GM12878 (cell line): ENCODE results near the gene RCCD1. TPM values are rescaled to one million over a fixed set of nuclear protein-coding genes. Genes with fewer than 3 reads are reported as not detected.
A peak's percentile ranks its signal among the peaks of the same experiment; 100 is the strongest.
"Not testable (repeated sequence)": the region's sequence is repeated elsewhere in the genome, so short reads cannot be mapped to it uniquely, and the experiment has no call there.

Experiments
- ATAC-seq: fragments of 200-7000 bp; cut with Tn5 transposase; 3 replicates; pipeline ENCODE4 v1.9.1; 2020; ENCODE audit warnings: mild to moderate bottlenecking, moderate library complexity
- BruUV-seq: library from RNA; stranded (reverse); fragments of 400-500 nt; replicated peaks from 2 replicates; lab custom pipeline; 2021; lab: Mats Ljungman, UMichigan
- CTCF ChIA-PET: fragments of 300-600 bp; sonication (Branson Sonifier 250); formaldehyde crosslinking; extraction: SDS; loops from one replicate; lab custom pipeline; 2021; ENCODE audit warnings: inconsistent platforms; lab: Yijun Ruan, JAX
- POLR2A ChIA-PET: fragments of 350-600 bp; formaldehyde crosslinking; extraction: SDS; loops from one replicate; lab custom pipeline; 2021; ENCODE audit warnings: inconsistent platforms; lab: Charles Lee
- RAD21 ChIA-PET: fragments of 300-600 bp; sonication (Branson Sonifier 250); formaldehyde crosslinking; loops from one replicate; lab custom pipeline; 2023; ENCODE audit warnings: antibody characterized with exemption; ENCODE audit not compliant: unreplicated experiment; lab: Charles Lee
- SMC1A ChIA-PET: fragments of 300-600 bp; sonication (Branson Sonifier 250); formaldehyde crosslinking; loops from one replicate; lab custom pipeline; 2023; ENCODE audit not compliant: unreplicated experiment, uncharacterized antibody; lab: Charles Lee
- DNase-seq: peaks from one replicate; pipeline ENCODE4 v3.0.0-alpha.2; 2011; ENCODE audit warnings: low read depth, low spot score
- FAIRE-seq: peaks from 3 replicates; lab custom pipeline; 2011; peaks lifted over from hg19 to GRCh38; lab: Jason Lieb, UNC
- H2AFZ ChIP-seq: 2 replicates; pipeline ENCODE4 v1.6.0; 2011; ENCODE audit warnings: low read depth, low read length, control low read depth; ENCODE audit not compliant: control insufficient read depth
- H3K27ac ChIP-seq: 2 replicates; pipeline ENCODE4 v1.5.1; 2011; ENCODE audit warnings: control low read depth; ENCODE audit not compliant: control insufficient read depth, insufficient read depth
- H3K27me3 ChIP-seq, 2 experiments: replicated peaks in 1 of 2; 2 replicates each; pipeline versions ENCODE4 v1.6.0 to v1.6.1; 2011; ENCODE audit warnings: low read length in 1 of 2; ENCODE audit not compliant: control insufficient read depth in 2 of 2, insufficient read depth in 2 of 2
- H3K36me3 ChIP-seq, 2 experiments: 2 replicates each; pipeline ENCODE4 v1.5.1; 2011; ENCODE audit warnings: low read length in 1 of 2; ENCODE audit not compliant: control insufficient read depth in 2 of 2, insufficient read depth in 2 of 2
- H3K4me1 ChIP-seq: 2 replicates; pipeline ENCODE4 v1.6.1; 2011; ENCODE audit warnings: mild to moderate bottlenecking, low read length, moderate library complexity, mixed read lengths; ENCODE audit not compliant: control insufficient read depth, insufficient read depth
- H3K4me2 ChIP-seq: 2 replicates; pipeline ENCODE4 v1.6.0; 2011; ENCODE audit warnings: control low read depth; ENCODE audit not compliant: control insufficient read depth, insufficient read depth
- H3K4me3 ChIP-seq: fragments of 200-600 bp; sonication (generic); 2 replicates; pipeline ENCODE4 v1.5.1; 2016
- H3K79me2 ChIP-seq: 2 replicates; pipeline ENCODE4 v1.6.0; 2011; ENCODE audit warnings: low read length; ENCODE audit not compliant: control insufficient read depth, insufficient read depth
- H3K9ac ChIP-seq: 2 replicates; pipeline ENCODE4 v1.8.0; 2011; ENCODE audit warnings: low read length, control low read depth, mixed read lengths; ENCODE audit not compliant: control insufficient read depth, insufficient read depth
- H3K9me3 ChIP-seq: replicated peaks from 3 replicates; pipeline ENCODE4 v1.5.1; 2011; ENCODE audit warnings: mild to moderate bottlenecking, low read length; ENCODE audit not compliant: control insufficient read depth, insufficient read depth
- H4K20me1 ChIP-seq: 2 replicates; pipeline ENCODE4 v1.6.0; 2011; ENCODE audit not compliant: control insufficient read depth, insufficient read depth
- ATF7 ChIP-seq: fragments of 450-650 bp; IDR thresholded peaks from 2 replicates; pipeline ENCODE4 v1.6.1; 2016; ENCODE audit warnings: low read depth, mild to moderate bottlenecking
- BACH1 ChIP-seq: fragments of 450-650 bp; IDR thresholded peaks from 2 replicates; pipeline ENCODE4 v1.6.1; 2017; ENCODE audit warnings: mild to moderate bottlenecking, borderline replicate concordance
- BHLHE40 ChIP-seq, 2 experiments: fragments of 450-650 bp in 1 of 2; IDR thresholded peaks; 2 replicates each; pipeline ENCODE4 v1.6.1; 2011 to 2017; ENCODE audit warnings: low read depth in 2 of 2, borderline replicate concordance in 1 of 2, improper control_type of control experiment in 1 of 2, low read length in 1 of 2, mild to moderate bottlenecking in 1 of 2
- ETV6 ChIP-seq, 2 experiments: fragments of 450-650 bp in 1 of 2; IDR thresholded peaks in 1 of 2; conservative IDR thresholded peaks in 1 of 2; 2 replicates each; pipeline ENCODE4 v1.6.1; 2014; ENCODE audit warnings: antibody characterized with exemption in 1 of 2, borderline replicate concordance in 1 of 2, low read depth in 1 of 2, mild to moderate bottlenecking in 1 of 2, moderate library complexity in 1 of 2
- IRF4 ChIP-seq: IDR thresholded peaks from 2 replicates; pipeline ENCODE4 v1.6.1; 2011; ENCODE audit warnings: low read depth, low read length
- NBN ChIP-seq: fragments of 450-650 bp; IDR thresholded peaks from 2 replicates; pipeline ENCODE4 v1.6.1; 2016
- NR2C1 ChIP-seq: fragments of 450-650 bp; IDR thresholded peaks from 2 replicates; pipeline ENCODE4 v1.6.1; 2017; ENCODE audit warnings: antibody characterized with exemption, mild to moderate bottlenecking, moderate library complexity
- POLR2A ChIP-seq: IDR thresholded peaks from 2 replicates; pipeline ENCODE4 v1.6.1; 2011; ENCODE audit warnings: low read depth, mild to moderate bottlenecking, low read length
- POU2F2 ChIP-seq: IDR thresholded peaks from 3 replicates; pipeline ENCODE4 v1.6.1; 2011; ENCODE audit warnings: low read depth, mild to moderate bottlenecking, low read length, borderline replicate concordance
- SREBF2 ChIP-seq: IDR thresholded peaks from 2 replicates; pipeline ENCODE4 v1.6.1; 2012; ENCODE audit warnings: mild to moderate bottlenecking, low read length
- TCF12 ChIP-seq: IDR thresholded peaks from 2 replicates; pipeline ENCODE4 v1.6.1; 2011; ENCODE audit warnings: low read depth, mild to moderate bottlenecking, low read length
- TCF3 ChIP-seq: IDR thresholded peaks from 2 replicates; pipeline ENCODE4 v1.6.1; 2012; ENCODE audit warnings: low read depth, mild to moderate bottlenecking, low read length, borderline replicate concordance; ENCODE audit not compliant: insufficient read depth
- YY1 ChIP-seq: IDR thresholded peaks from 2 replicates; pipeline ENCODE4 v1.6.1; 2011; ENCODE audit warnings: low read depth, mild to moderate bottlenecking, low read length
- WGBS: methylation state at CpG from one replicate; pipeline ENCODE4 v1.1.6; 2016; ENCODE audit warnings: low lambda C conversion rate; ENCODE audit not compliant: insufficient replicate concordance, insufficient coverage; ENCODE audit errors: missing lambda C conversion rate; 5-methylcytosine and 5-hydroxymethylcytosine counted together
- in situ Hi-C: fragments of 300-500 bp; cut with MboI; formaldehyde crosslinking; loops from 9 replicates; pipeline ENCODE4 v1.14.3; 2018; ENCODE audit warnings: mixed read lengths
- intact Hi-C: fragments of 100-400 bp; cut with micrococcal nuclease; formaldehyde crosslinking; loops from one replicate; pipeline ENCODE4 v1.14.2; 2022; ENCODE audit not compliant: unreplicated experiment
- polyA plus RNA-seq, 11 experiments: library from polyadenylated mRNA; depleted of rRNA in 4 of 11; unstranded in 6 of 11; stranded (reverse) in 5 of 11; fragments of >200 nt; fragmentation: Nextera tagmentation in 4 of 11; fragmentation: Illumina TruSeq in 1 of 11; extraction: Ambion mirVana in 4 of 11; extraction: Trizol in 1 of 11; gene quantifications; 1 replicate in 1 of 11; 2 replicates in 10 of 11; pipeline versions ENCODE4 v1.2.1 to v1.2.3, GENCODE V29; 2011 to 2016; ENCODE audit warnings: inconsistent platforms in 2 of 11, missing spikeins in 2 of 11, low read depth in 1 of 11
- total RNA-seq, 4 experiments: library from RNA; depleted of rRNA in 3 of 4; stranded (reverse); fragments of >200 nt in 3 of 4; fragmentation: Illumina TruSeq in 1 of 4; extraction: Trizol in 1 of 4; gene quantifications; 2 replicates each; pipeline versions ENCODE4 v1.2.1 to v1.2.3, GENCODE V29; 2013 to 2021

RCCD1 gene
- total and polyA plus RNA-seq, 10 of the 15 experiments (the other 5 are each of a cell fraction or from before 2014, with no cell fraction given): 5.2 to 30.4 (median 20.9) TPM

DNA sequence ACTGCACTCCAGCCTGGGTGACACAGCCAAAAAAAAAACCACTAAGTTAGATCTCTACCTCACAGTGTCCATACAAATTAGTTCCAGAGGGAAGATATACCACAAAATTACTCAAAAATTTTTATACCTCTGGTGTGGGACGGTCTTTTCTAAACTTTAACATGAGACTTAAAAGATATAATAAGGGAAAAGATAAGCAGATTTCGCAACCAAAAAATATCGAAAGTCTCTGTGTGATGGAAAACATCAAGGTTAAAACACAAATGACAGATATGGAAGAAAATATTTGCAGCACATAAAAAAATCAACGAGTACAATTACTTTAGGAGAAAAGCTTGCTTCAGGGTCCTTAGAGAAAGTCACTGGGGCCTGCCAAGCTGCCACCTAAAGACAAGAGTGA, 32.8 kb upstream of the RCCD1 start:
- H4K20me1 ChIP-seq: no peaks in the 10 kb centered on the region
- ChIA-PET CTCF (interaction anchor here (1.5 to 18.1 kb wide), 3 partner anchors 11 to 350 kb away, joined by 3 to 480 read pairs (median 68); partner anchors contain the start of genes HDDC3, MAN2A2 and UNC45A), SMC1A (interaction anchor here (0.9 to 1.8 kb wide), 5 partner anchors 9 to 36 kb away, joined by 3 to 9 read pairs (median 5); partner anchors contain the start of genes MAN2A2 and UNC45A), RAD21 (interaction anchor here (1.3 to 4.5 kb wide), 3 partner anchors 8 to 19 kb away, joined by 4 to 40 read pairs (median 36); partner anchors contain the start of genes HDDC3, MAN2A2 and UNC45A), POLR2A (interaction anchor here (0.5 to 3.4 kb wide), 3 partner anchors 11 to 32 kb away, joined by 3 to 32 read pairs (median 4); partner anchors contain the start of genes HDDC3 and UNC45A)
- no peak for FAIRE-seq
- no peaks in the 10 kb centered on the region for H3K9me3 ChIP-seq
- TF ChIP-seq SREBF2: no peak
- ATAC-seq: no peak
- peaks cover 23 to 24% of the 10 kb centered on the region in 2 experiments for H3K36me3 ChIP-seq
- peaks cover 29% of the 10 kb centered on the region for H3K4me1 ChIP-seq
- H3K4me3 ChIP-seq: no peak overlapping the region
- H3K27me3 ChIP-seq: no peaks in the 10 kb centered on the region
- in situ Hi-C loops: no loop called here
- WGBS: 98% methylated on average over 4 of the region's 4 CpGs
- intact Hi-C loops: loop anchor here (2.0 kb wide), 1 partner anchor 19 kb away; the partner anchor contains the start of gene MAN2A2
- no peak overlapping the region for H2AFZ ChIP-seq
- no TSS peak for BruUV-seq
- H3K9ac ChIP-seq: no peak overlapping the region
- no peak overlapping the region for H3K27ac ChIP-seq
- no peaks in the 10 kb centered on the region for H3K79me2 ChIP-seq
- no peak overlapping the region for H3K4me2 ChIP-seq
- DNase-seq: no peak

DNA sequence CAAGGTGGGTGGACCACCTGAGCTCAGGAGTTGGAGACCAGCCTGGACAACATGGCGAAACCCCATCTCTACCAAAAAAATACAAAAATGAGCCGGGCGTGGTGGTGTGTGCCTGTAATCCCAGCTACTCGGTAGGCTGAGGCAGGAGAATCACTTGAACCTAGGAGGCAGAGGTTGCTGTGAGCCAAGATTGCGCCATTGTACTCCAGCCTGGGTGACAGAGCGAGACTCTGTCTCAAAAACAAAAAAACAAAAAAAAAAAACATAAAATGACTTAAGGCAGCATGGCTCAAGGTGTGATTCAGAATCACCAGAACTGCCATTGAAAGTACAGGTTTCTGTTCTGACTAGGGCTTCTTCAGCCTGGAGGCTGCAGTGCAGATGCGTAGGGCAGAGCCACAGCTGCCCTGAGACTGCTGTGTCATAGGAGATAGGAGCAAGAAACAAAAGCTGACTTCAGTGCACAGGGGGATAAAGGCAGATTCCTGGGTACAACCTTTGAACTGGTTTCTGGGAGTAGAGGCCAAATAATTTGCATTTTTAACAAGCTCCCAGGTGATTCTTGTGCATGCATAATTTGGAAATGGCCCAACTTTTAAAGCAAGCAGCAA, 31.9 kb upstream of the RCCD1 start:
- H3K9me3 ChIP-seq, BruUV-seq, H3K79me2 ChIP-seq, H3K4me3 ChIP-seq, H3K4me2 ChIP-seq, H4K20me1 ChIP-seq, DNase-seq, in situ Hi-C loops, H2AFZ ChIP-seq, H3K27me3 ChIP-seq: not testable (repeated sequence)
- ChIA-PET SMC1A (interaction anchor here (1.1 to 2.1 kb wide), 6 partner anchors 10 to 37 kb away, joined by 3 to 9 read pairs (median 6); partner anchors contain the start of genes HDDC3, MAN2A2 and UNC45A), CTCF (interaction anchor here (0.5 to 18.1 kb wide), 6 partner anchors 10 to 625 kb away, joined by 3 to 480 read pairs (median 4); partner anchors contain the start of genes HDDC3, MAN2A2 and UNC45A), RAD21 (interaction anchor here (0.6 to 4.5 kb wide), 3 partner anchors 11 to 20 kb away, joined by 3 to 40 read pairs (median 36); partner anchors contain the start of genes HDDC3, MAN2A2 and UNC45A), POLR2A (interaction anchor here (0.6 to 4.6 kb wide), 4 partner anchors 10 to 255 kb away, joined by 3 to 42 read pairs (median 18); partner anchors contain the start of genes HDDC3, MAN2A2 and UNC45A)
- peak; percentile 78 for FAIRE-seq
- H3K36me3 ChIP-seq: peaks cover 17 to 24% of the 10 kb centered on the region in 2 experiments; a peak in 3 of 4 replicates
- peaks cover 29% of the 10 kb centered on the region for H3K4me1 ChIP-seq
- intact Hi-C loops: loop anchor here (2.0 kb wide), 1 partner anchor 20 kb away; the partner anchor contains the start of gene MAN2A2
- H3K9ac ChIP-seq: peak overlapping the region; percentile 41; the same call in 1 of the 2 replicates
- WGBS: 66% methylated on average over 7 of the region's 7 CpGs
- ATAC-seq: peak; percentile 86
- H3K27ac ChIP-seq: peak overlapping the region; percentile 30
- peak; percentile 28; the same call in 1 of the 2 replicates for TF ChIP-seq YY1
- TF ChIP-seq ATF7: 0 out of 2 replicates have a peak, but pooled peaks have one; percentile 22
- TF ChIP-seq NBN: peak; percentile 27; the same call in 1 of the 2 replicates
- peak; percentile 70; the same call in 1 of the 2 replicates for TF ChIP-seq BACH1
- TF ChIP-seq TCF12: peak; percentile 48; the same call in 1 of the 2 replicates
- TF ChIP-seq BHLHE40 (IDR thresholded peaks at IDR 0.05; ENCODE audit: borderline replicate concordance in 1 of 2, low read depth in 2 of 2, low read length in 1 of 2): peak in 1 of 2 experiments; percentile 6; a peak in 1 of 4 replicates
- 0 out of 2 replicates have a peak, but pooled peaks have one; percentile 23 for TF ChIP-seq IRF4
- peak in 1 of 2 experiments; percentile 14; a peak in 1 of 4 replicates for TF ChIP-seq ETV6 (conservative IDR thresholded peaks at IDR 0.05 in 1 of 2, IDR thresholded peaks at IDR 0.05 in 1 of 2; ENCODE audit: borderline replicate concordance in 1 of 2, low read depth in 1 of 2)
- TF ChIP-seq POLR2A: 0 out of 2 replicates have a peak, but pooled peaks have one; percentile 27
- peak; percentile 31; the same call in 1 of the 3 replicates for TF ChIP-seq POU2F2
- TF ChIP-seq TCF3: 0 out of 2 replicates have a peak, but pooled peaks have one; percentile 33
- peak; percentile 44 for TF ChIP-seq NR2C1
